ENCODE data around the gene RUFY2.

DNA sequence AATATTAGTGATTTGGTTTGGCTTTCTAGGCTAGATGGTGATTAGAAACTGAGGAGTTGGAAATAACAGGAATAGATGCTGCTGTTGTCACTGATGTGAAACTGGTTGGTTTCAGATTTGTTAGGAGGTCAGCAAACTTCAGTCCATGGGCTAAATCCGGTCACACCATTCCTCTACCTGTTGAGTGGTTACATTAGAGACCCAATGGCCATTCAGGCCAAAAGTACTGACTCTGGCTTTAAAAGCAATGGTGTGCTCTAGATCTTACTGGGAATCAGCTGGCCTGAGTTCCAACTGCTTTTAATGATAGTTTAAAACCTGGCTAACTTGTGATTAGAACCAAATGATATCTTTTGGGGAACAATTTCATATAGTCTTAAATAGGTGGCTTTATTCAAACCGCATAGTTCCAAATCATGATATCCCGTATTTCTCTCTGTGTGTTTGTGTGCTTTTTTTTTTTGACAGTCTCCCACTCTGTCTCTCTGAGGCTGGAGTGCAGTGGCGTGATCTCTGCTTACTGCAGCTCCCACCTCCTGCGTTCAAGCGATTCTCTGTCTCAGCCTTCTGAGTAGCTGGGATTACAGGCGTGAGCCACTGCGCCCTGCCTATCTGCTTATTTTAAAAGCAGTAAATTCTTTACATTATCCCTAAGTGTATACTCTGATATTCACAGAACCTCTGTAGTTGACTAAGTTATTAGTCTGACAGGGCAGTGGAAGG lies 66.6 kb downstream of the RUFY2 start:
- TF ChIP-seq, protein P1, sequence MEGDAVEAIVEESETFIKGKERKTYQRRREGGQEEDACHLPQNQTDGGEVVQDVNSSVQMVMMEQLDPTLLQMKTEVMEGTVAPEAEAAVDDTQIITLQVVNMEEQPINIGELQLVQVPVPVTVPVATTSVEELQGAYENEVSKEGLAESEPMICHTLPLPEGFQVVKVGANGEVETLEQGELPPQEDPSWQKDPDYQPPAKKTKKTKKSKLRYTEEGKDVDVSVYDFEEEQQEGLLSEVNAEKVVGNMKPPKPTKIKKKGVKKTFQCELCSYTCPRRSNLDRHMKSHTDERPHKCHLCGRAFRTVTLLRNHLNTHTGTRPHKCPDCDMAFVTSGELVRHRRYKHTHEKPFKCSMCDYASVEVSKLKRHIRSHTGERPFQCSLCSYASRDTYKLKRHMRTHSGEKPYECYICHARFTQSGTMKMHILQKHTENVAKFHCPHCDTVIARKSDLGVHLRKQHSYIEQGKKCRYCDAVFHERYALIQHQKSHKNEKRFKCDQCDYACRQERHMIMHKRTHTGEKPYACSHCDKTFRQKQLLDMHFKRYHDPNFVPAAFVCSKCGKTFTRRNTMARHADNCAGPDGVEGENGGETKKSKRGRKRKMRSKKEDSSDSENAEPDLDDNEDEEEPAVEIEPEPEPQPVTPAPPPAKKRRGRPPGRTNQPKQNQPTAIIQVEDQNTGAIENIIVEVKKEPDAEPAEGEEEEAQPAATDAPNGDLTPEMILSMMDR (IDR thresholded peaks at IDR 0.05): no peak
- TF ChIP-seq POLR2A (IDR thresholded peaks at IDR 0.05): no peak

Measured in heart left ventricle (tissue), 13 donors.